ENCODE measurements around the gene ACVRL1. TPM values are rescaled to one million over a fixed set of nuclear protein-coding genes. Genes with fewer than 3 reads are reported as not detected.
A peak's percentile ranks its signal among the peaks of the same experiment; 100 is the strongest.

Gene ACVRL1
- total RNA-seq, 3 donors from 2014 or later (not counting 1 experiment from before 2014, with no cell fraction given) = 0.57 TPM; not detected in 2

DNA sequence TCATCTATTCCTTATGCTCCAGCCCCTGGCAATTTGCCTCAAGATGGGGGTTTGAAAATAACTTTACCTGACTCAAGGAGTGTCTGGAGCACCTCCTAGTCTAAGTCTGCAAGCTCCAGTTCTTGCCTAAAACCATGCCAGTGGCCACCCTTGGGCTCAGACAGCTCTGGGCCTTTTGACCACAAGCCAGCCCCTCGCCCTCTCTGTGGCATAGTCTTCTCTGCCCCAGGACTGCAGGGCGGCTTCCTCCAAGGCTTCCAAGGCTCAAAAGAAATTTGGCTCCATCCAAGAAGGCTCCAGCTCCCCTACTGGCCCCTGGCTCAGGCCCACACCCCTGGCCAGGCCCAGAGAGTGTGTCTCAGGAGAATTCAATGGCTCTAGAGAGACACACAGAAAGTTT, 14.8 kb downstream of the ACVRL1 start:
- no peak overlapping the region for H3K27ac Mint-ChIP-seq
- H3K27ac ChIP-seq (ENCODE audit: low read length) = no peak overlapping the region

DNA sequence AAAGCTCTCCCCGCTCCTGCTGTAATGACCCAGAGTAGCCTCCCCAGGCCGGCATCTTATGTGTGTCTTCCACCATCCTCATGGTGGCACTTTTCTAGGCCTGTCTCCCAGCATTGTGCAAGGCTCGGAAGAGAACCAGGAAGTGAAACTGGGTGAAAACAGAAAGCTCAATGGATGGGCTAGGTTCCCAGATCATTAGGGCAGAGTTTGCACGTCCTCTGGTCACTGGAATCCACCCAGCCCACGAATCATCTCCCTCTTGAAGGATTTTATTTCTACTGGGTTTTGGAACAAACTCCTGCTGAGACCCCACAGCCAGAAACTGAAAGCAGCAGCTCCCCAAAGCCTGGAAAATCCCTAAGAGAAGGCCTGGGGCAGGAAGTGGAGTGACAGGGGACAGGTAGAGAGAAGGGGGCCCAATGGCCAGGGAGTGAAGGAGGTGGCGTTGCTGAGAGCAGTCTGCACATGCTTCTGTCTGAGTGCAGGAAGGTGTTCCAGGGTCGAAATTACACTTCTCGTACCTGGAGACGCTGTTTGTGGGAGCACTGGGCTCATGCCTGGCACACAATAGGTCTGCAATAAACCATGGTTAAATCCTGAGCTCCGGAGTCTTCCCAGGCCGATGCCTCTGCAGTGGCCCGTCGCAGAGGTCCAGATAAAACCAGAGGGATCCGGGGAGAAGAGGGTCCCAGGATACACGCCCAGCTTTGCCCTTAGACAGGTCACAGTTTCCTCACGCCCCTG, 15.6 kb downstream of the ACVRL1 start:
- no peaks in the 10 kb centered on the region for H3K36me3 Mint-ChIP-seq
- DNase-seq = no peak
- Histone ChIP-seq H3K27me3 (ENCODE audit: control insufficient read depth, insufficient read depth, low read length) (no peaks in the 10 kb centered on the region), H3K4me3 (ENCODE audit: low read length) (no peak overlapping the region), H3K36me3 (ENCODE audit: control insufficient read depth, insufficient read depth, low read length) (no peaks in the 10 kb centered on the region), H3K27ac (ENCODE audit: low read length) (no peak overlapping the region), H3K4me1 (ENCODE audit: control insufficient read depth, insufficient read depth, low read length) (peaks cover 12% of the 10 kb centered on the region), H3K9me3 (ENCODE audit: control insufficient read depth, insufficient read depth, low read length) (no peaks in the 10 kb centered on the region)
- no peaks in the 10 kb centered on the region for H3K9me3 Mint-ChIP-seq
- no peak for ATAC-seq
- peaks cover 0 to 10% of the 10 kb centered on the region in 2 donors for H3K4me1 Mint-ChIP-seq
- no peak overlapping the region for H3K27ac Mint-ChIP-seq
- whole genome bisulfite sequencing (ENCODE audit: insufficient coverage) = 67% methylated on average over 16 of the region's 16 CpGs
- no peak overlapping the region for H3K4me3 Mint-ChIP-seq
- TF ChIP-seq, protein P1, sequence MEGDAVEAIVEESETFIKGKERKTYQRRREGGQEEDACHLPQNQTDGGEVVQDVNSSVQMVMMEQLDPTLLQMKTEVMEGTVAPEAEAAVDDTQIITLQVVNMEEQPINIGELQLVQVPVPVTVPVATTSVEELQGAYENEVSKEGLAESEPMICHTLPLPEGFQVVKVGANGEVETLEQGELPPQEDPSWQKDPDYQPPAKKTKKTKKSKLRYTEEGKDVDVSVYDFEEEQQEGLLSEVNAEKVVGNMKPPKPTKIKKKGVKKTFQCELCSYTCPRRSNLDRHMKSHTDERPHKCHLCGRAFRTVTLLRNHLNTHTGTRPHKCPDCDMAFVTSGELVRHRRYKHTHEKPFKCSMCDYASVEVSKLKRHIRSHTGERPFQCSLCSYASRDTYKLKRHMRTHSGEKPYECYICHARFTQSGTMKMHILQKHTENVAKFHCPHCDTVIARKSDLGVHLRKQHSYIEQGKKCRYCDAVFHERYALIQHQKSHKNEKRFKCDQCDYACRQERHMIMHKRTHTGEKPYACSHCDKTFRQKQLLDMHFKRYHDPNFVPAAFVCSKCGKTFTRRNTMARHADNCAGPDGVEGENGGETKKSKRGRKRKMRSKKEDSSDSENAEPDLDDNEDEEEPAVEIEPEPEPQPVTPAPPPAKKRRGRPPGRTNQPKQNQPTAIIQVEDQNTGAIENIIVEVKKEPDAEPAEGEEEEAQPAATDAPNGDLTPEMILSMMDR (IDR thresholded peaks at IDR 0.05) = no peak
- peaks cover 0 to 5% of the 10 kb centered on the region in 2 donors for H3K27me3 Mint-ChIP-seq (ENCODE audit: low read depth in 2 of 2)
- intact Hi-C loops (cut with micrococcal nuclease) = no loop called here

More for the DNA sequence above, 14.8 kb downstream of the ACVRL1 start:
- Mint-ChIP-seq H3K4me3 (no peak overlapping the region), H3K4me1 (peaks cover 0 to 10% of the 10 kb centered on the region in 2 donors), H3K9me3 (no peaks in the 10 kb centered on the region), H3K27me3 (ENCODE audit: low read depth in 2 of 2) (peaks cover 0 to 5% of the 10 kb centered on the region in 2 donors), H3K36me3 (no peaks in the 10 kb centered on the region)
- DNase-seq (no peak), ATAC-seq (no peak)
- Histone ChIP-seq H3K9me3 (ENCODE audit: control insufficient read depth, insufficient read depth, low read length) (no peaks in the 10 kb centered on the region), H3K36me3 (ENCODE audit: control insufficient read depth, insufficient read depth, low read length) (no peaks in the 10 kb centered on the region), H3K27me3 (ENCODE audit: control insufficient read depth, insufficient read depth, low read length) (no peaks in the 10 kb centered on the region), H3K4me3 (ENCODE audit: low read length) (no peak overlapping the region), H3K4me1 (ENCODE audit: control insufficient read depth, insufficient read depth, low read length) (peaks cover 12% of the 10 kb centered on the region)
- TF ChIP-seq, protein P1 (IDR thresholded peaks at IDR 0.05) = no peak
- 91% methylated on average over 2 of the region's 2 CpGs for WGBS (ENCODE audit: insufficient coverage)
- intact Hi-C loops (cut with micrococcal nuclease) = no loop called here

DNA sequence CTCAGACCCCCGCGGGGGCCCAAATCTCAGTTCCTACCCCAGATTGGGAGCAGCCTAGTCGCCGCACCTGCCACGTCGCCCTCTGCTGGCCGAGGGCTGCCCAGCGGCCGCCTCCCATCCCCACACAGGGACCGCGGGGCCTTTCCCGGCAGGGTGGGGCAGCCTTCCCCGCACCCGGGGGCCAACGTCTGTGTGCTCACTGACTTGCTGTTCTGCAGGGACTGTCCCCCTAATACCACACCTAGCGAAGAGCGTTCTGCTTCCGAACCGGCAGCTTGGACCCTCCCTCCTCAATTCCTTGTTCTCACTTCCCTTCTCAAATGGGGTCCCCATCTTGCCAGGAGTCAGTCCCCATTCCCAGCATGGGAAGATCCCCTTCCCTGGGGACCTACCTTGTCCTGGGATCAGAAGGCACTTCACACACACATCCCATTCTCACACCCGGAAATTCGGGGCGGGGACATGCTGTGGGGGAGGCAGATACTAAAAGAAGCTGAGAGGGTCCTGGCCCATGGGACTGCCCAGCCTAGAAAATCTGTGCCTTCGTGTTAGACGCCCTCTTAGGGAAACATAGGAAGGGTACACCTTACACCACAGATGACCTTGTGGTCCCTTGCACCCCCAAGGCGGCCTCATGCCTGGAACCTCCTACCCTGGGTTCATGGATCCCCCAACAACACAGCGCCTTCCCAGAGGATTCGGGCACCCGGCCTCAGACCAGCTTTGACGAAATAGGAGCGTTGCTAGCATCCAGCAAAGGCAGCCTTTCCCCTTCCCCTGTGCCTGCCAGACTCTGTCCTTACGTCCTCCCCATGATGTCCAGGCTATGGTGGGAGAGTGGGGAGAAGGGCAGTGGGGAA, 16.4 kb downstream of the ACVRL1 start:
- Histone ChIP-seq H3K36me3 (ENCODE audit: control insufficient read depth, insufficient read depth, low read length) (no peaks in the 10 kb centered on the region), H3K27me3 (ENCODE audit: control insufficient read depth, insufficient read depth, low read length) (no peaks in the 10 kb centered on the region), H3K27ac (ENCODE audit: low read length) (no peak overlapping the region), H3K4me1 (ENCODE audit: control insufficient read depth, insufficient read depth, low read length) (peaks cover 12% of the 10 kb centered on the region), H3K4me3 (ENCODE audit: low read length) (no peak overlapping the region), H3K9me3 (ENCODE audit: control insufficient read depth, insufficient read depth, low read length) (no peaks in the 10 kb centered on the region)
- peaks cover 0 to 10% of the 10 kb centered on the region in 2 donors for H3K4me1 Mint-ChIP-seq
- 29% methylated on average over 30 of the region's 31 CpGs for WGBS (ENCODE audit: insufficient coverage)
- H3K27ac Mint-ChIP-seq = no peak overlapping the region
- TF ChIP-seq, protein P1 (IDR thresholded peaks at IDR 0.05) = peak; percentile 78
- H3K4me3 Mint-ChIP-seq = no peak overlapping the region
- peak; percentile 66 to 91 (median 87) for ATAC-seq
- H3K36me3 Mint-ChIP-seq = no peaks in the 10 kb centered on the region
- no peaks in the 10 kb centered on the region for H3K9me3 Mint-ChIP-seq
- peaks cover 0 to 5% of the 10 kb centered on the region in 2 donors for H3K27me3 Mint-ChIP-seq (ENCODE audit: low read depth in 2 of 2)
- peak; percentile 52 to 77 for DNase-seq
- intact Hi-C loops (cut with micrococcal nuclease) = no loop called here
